Dermis microvascular lymphatic vessel endothelial cell (primary cell): ENCODE results near the gene WDFY3. TPM values are rescaled to one million over a fixed set of nuclear protein-coding genes. Genes with fewer than 3 reads are reported as not detected.
A peak's percentile ranks its signal among the peaks of the same experiment; 100 is the strongest.

ENCODE experiments used
- DNase-seq, 2 donors: peaks; one replicate each; pipeline versions ENCODE4 v3.0.0 to v3.0.0-alpha.2; 2010; ENCODE audit warnings: low read depth in 2 of 2
- total RNA-seq: library from RNA; depleted of rRNA; stranded (reverse); fragments of >200 nt; gene quantifications from 2 replicates; pipeline ENCODE4 v1.2.1, GENCODE V29; 2014

WDFY3 gene
- total RNA-seq, 1 donor from 2014 or later: 67.5 TPM

DNA sequence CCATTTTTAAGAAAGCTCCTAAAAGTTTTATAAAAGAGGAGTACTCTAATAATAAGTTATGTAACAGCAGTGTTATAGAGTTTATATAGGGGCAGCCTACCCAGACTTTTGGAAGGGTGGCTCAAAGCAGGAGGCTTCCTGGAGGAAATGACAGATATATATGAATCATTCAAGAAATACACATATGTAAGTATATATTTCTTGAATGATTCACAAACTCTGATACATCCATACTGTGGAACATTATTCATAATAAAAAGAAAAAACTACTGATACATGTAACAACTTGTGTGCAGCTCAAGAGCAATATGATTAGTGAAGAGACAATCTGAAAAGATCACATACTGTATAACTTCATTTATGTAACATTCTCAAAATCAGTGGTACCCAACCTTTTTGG lies 166.2 kb downstream of the WDFY3 start:
- peak in 1 of 2 donors; percentile 52 for DNase-seq

DNA sequence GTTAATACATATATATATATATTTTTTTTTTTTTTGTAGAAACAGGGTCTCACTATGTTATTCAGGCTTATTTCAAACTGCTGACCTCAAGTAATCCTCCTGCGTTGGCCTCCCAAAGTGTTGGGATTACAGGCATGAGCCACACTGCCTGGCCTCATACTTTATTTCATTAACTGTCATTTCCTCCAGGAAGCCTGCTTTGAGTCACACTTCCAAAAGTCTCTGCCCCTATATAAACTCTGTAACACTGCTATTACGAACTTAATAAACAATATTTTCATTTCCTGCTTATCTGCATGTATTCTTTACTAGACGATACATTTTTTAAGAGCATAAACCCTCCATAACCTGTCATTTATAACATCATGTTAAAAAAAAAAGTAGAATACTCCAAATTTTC lies 167.2 kb downstream of the WDFY3 start:
- DNase-seq: peak; percentile 80 to 90

DNA sequence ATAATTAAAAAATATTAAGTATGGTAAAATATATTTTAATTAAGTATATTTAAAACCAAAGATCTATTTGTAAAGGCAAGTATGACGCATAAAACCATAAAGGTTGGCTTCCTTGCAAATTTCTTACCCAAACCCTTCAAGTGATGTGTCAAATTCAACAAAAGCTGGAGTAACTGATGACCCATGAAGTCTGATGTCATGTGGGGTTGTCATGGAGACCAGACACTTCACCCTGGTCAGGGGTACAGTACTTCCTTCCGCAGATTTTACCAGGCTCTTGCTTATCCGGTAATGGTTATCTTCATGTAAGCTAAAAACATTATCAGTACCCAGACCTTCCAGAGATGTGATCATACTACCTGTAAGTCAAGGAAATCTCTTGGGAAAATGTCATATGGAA lies 170.1 kb downstream of the WDFY3 start:
- DNase-seq: peak in 1 of 2 donors; percentile 34

DNA sequence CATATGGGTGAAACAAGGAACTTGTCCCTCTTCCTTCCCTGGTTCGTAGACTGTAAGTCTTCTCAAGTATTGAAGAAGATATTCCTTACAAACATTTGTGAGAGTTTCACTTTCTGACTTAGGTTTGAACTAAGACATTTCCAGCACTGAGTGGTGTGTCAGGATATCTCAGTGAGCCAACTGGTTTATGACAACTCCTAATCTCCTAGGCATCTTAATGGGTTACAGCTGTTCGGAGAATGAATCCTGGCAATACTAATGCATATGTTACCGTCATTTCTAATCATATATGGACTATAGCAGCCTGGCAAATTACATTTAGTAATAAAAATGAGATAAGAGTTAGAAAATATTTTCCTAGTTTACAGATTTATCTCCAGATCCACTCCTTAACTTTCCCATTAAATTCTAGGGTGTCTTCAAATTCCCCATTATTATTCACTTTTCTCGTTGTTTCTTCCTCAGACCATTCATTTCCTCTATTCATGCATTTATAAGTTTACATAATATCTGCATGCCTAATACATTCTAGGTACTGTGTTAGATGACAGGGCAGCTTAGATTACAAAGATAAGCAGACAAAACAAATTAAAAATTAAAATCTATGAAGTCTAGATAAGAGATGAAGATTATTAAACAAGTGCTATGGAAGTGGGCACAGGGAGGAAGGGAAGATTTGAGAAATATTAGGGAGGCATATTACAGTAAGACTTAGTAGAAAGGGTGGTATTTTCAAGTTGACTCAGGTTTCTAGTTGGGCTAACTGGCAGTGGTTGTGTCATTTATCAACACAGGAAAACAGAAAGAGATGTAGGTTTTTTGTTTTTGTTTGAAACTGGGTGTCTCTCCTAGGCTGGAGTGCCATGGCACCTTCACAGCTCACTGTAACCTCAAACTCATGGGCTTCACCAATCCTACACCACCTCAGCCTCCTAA lies 173.9 kb downstream of the WDFY3 start:
- no peak for DNase-seq

DNA sequence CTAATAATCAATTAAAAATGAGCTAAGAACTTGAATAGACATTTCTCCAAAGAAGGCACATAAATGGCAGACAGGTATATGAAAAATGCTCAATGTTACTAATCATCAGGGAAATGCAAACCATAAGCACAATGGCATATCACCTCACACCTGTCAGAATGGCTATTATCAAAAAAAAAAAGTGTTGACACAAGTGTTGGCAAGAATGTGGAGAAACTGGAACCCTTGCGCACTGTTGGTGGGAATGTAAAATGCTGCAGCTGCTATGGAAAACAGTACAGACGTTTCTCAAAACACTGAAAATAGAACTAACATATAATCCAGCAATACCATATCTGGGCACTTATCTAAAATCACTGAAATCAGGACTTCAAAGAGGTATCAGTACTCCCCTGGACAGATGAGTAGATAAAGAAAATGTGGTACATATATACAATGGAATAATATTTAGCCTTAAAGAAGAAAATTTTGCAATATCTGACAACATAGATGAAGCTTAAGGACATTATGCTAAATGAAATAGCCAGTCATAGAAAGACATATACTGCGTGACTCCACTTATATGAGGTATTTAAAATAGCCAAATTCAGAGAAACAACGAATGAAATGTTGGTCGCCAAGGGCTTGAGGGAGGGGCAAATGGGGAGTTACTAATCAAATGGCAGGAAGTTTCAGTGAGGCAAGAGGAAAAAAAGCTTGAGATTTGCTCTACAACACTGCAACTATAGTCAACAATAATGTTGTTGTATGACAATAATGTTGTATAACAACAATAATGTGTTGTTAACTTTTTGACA lies 175.5 kb downstream of the WDFY3 start:
- DNase-seq: peak in 1 of 2 donors; percentile 23

DNA sequence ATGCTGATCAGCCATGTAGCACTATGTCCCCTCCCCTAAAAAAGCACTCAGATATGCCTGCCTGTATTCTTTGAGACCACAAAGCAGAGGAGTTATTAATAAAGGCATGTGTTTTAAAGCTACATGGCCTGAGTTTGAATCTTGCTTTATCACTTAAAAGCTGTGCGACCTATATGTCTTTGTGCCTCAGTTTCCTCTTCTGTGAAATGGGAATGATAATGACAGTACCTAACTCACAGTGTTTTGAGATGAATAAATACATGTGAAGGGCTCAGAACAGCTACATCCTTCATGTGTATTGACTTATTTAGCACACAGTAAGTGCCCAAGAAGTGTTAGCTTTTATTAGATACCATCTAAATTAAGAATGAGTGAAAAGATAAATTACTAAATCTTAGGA lies 180.0 kb downstream of the WDFY3 start:
- DNase-seq: no peak

DNA sequence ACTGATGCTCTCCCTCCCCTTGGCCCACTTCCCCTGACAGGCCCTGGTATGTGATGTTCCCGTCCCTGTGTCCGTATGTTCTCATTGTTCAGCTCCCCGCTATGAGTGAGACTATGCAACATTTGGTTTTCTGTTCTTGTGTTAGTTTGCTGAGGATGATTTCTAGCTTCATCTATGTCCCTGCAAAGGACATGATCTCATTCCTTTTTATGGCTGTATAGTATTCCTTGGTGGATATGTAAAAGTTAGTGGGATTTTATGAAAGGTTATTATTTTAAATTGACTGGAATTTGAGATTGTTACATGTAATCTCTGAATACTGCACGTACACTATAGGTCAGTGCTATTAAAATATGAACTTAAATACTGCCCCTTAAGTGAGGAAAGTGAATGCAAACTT lies 184.0 kb downstream of the WDFY3 start:
- DNase-seq: no peak

DNA sequence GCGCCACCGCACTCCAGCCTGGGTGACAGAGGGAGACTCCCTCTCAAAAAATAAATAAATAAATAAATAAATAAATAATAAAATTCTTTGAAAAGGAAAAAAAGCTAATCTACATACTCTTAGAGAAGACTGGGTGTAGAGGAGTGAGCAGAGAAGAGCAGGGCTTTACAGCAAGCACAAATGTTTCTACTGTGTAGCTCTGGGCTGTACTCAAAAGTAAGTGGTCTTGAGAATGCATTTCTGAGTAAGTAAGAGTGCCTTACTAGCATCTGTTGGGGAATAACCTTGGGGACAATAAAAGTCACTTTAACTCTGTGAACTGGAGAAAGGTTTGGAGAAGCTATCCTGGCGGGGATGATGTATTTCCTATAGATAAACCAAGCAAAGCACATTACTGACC lies 185.8 kb downstream of the WDFY3 start:
- no peak for DNase-seq

DNA sequence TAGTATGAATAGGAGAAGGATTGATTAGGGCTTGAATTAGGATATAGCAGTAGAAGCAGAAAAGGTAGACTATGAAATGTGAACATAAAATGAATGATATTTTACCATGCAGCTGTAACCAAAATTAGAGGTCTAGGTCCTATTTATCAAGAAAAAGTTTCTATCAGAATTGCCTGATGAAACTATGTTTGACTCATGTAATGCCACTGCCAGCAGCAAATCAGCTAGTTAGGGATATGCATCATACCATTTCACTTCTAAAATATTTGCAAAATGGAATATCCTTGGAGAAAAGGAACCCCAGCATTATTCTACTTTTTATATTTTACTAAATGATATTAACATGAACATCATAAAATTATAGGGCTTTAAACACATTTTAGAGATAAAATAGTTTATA lies 188.4 kb downstream of the WDFY3 start:
- DNase-seq: no peak

DNA sequence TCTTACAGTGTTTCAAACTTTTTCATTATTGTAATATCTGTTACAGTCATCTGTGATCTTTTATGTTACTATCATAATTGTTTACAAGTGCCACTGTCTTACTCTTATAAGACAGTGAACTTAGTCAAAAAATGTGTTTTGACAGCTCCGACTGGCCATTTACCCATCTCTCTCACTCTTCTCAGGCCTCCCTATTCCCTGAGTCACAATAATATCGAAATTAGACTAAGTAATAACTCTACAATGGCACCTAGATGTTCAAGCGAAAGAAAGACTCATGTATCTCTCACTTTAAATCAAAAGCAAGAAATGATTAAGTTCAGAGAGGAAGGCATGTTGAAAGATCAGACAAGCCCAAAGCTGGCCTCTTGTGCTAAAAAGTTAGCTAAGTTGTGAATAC lies 199.3 kb downstream of the WDFY3 start:
- no peak for DNase-seq

DNA sequence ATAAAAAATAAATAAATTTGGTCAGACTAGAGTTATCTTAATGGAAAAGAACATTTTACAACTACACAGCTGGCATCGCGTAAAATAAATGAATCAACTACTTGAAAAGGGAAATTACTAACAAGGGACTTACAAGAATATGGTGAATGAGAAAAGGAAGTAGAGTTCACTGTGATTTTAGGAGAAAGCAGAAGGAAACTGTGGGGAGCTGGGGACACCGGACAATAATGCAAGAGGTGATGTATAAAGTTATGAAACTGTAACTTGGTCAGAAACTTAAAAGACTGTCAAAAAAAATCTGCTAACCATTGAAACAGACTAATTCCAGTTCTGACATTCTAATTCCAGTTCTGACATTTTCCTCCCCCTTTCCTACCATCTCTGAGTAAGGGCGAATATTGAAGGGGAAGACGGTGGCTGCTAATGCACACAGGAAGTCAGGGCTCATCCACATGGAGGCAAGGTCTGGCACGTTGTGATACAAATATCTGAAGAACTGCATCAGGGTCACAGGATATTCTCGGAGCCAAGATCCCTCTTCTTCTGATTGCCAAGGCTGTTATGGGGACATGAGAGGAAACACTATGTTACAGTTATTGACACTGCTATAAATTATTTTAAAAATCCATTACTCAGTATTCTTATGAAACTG lies 213.0 kb downstream of the WDFY3 start:
- no peak for DNase-seq

DNA sequence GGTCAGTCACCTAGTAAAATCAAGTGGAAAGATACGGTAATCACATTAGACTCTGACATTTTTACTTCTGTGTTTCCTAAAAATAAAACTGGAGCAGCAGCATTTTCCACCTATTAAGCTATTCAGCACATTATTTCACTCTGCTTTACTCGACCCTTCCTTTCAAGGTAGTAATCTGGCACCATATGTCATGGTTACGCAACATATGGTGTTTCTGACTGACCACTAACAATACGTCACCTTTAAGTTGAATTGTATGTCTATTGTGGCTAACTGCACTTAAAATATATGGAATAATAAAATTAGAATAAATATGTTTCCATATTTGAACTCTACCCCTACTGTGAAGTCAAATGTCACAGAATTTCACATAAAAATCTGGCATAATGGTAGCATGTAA lies 214.8 kb downstream of the WDFY3 start:
- DNase-seq: peak in 1 of 2 donors; percentile 10

DNA sequence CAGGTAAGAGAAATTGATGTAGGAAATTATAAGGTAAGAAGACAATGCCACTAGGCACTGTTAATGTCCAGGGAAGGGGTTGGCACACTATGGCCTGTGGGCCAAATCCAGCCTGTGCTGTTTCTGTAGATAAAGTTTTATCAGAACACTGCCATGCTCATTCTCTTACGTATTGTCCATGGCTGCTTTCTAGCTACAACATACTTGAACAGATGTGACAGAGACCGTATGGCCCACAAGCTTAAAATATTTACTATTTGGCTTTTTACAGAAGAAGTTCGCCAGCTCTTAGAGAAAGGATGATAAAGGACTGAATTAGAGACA lies 215.6 kb downstream of the WDFY3 start:
- no peak for DNase-seq

DNA sequence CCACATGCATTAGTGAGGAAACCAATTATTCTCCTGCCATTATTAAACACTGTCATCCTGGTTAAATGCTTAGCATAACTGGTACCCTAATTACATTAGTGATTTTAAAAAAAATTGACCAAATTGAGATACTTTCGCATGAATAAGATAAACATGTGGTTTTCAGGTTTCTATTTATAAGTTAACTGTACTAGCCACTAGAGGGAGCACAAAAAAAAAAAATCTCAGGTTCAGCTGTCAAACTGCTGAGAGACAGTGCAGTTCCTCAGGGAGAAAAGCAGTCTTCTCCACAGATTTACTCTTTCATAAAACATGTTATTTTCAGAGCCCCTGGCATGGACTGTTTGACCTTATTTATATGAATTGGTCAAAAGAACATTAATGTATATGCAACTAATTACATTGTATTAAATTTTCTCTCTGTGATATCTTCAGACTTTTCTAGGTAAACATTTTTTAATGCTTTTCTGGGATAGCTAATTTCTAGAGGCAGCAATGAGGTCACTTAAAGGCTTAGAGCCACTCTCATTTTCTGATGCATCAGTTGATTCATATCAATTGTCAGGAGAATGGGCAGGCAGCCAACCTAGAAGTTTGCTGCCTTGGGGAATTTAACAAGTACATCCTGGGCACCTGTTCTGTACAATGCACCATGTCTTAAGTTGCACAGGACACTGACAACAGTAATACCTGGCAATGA lies 216.1 kb downstream of the WDFY3 start:
- DNase-seq: peak; percentile 27 to 64

DNA sequence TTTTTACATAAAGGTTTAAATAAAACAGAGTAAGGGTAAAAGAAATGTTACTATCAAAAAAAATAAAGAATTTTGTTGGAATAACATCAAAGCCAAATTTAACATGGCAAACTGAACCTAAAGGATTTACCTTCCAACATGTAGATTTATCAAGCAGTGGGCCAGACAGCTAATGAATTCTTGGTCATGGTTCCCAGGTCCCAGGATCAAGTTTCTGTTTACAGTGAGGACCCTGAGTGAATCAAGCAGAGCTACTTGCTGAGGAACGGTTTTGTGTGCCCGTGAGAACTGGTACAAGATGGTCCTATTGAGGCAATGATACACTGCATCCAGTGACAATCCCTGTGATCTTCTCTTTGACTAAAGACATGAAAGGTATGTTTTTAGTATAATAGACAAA lies 226.4 kb downstream of the WDFY3 start:
- no peak for DNase-seq

DNA sequence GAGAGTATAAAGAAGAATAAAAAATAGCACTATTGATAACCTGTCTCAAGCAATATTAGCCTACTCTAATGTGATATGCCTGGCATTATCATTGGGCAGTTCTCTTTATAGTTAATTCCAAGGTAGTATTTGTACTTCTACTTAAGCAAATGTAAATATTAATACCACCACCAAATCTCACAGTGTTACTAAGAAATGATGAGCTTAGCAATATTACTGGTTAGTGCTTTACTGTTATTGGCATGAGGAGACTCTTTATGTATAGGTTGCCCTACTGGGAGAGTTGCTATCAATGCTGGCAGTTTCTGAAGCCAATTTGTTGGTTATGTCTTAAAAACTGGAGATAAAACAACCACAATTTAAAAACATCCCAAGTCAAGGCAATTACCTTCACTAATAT lies 227.9 kb downstream of the WDFY3 start:
- no peak for DNase-seq

DNA sequence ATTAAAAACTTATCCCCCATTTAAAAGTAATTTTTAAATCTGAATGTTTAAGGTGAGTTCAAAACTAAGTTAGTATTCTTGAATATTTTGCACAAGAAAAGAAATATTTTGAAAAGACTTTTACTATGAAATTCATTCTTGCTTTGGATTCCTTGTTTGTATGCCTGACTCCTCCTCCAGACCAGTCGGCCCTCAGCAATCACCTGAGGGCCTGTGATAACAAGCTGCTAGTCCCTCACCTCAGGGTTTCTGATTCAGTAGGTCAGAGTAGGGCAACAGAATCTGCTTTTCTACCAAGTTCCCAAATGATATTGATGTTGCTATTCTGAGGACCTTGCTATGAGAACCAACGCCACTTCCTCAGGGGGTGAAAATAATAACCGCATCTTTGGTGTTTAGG lies 228.8 kb downstream of the WDFY3 start:
- no peak for DNase-seq

DNA sequence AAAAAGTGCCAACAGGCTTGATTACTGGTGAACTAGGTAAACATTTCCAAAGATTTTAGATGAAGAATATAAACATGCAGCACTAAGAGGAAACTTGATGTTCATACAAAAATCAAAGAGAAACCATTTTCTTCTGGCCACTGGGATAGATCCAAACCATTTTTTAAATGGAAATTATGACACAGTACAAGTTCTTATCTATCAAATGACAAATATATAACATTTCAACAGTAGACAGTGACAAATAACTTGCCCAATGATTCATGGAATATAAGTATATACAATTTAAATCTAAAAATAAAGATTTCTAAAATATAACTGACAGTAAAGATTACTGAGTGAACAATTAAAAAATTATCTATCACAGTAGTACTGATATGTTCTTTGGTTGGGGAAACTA lies 232.5 kb downstream of the WDFY3 start:
- no peak for DNase-seq

DNA sequence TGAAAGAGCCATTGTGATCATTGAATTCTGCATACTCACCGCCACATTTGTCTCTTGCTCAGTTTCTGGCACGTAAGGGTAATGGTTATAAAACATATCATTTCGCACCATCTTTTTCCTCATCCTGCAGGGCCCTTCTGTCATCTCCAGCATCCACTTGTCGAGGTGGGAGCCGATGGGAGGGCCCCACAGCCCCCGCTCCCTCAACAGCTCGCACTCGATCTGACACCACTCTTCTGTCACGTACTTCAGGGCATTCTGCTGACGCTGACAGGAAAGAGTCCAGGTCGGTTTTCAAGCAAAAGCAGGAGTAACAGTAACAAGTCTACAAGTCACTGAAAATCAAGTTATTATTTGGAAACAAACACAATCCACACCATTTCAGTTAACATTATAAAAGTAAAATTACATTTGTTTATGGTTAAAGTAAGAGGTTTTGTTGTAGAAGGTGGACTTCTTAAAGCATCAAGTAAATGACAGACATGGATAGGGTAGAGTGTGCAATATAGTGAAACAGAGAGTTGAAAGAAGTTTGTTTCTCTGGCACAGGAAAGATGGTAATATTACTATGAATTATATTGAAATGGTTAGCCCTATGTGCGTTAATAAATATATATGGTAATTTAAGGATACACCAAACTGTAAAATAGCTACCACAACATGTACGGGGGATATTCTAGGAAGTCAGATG lies 233.0 kb downstream of the WDFY3 start:
- DNase-seq: no peak

DNA sequence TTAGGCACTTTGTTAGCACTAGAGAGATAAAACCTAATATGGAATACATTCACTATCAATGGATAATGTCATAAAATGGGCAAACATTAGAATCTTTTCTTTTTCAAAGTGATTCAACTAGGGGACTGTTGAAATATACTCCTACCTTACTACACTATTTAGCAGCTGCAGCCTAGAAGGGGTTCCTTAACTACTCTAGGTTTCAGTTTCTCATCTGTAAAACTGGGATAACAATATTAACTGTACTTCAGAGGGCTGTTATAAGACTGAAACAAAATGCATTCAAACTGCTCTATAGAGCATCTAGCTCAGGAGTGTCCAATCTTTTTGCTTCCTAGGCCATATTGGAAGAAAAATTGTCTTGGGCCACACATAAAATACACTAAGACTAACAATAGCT lies 236.1 kb downstream of the WDFY3 start:
- DNase-seq: no peak

DNA sequence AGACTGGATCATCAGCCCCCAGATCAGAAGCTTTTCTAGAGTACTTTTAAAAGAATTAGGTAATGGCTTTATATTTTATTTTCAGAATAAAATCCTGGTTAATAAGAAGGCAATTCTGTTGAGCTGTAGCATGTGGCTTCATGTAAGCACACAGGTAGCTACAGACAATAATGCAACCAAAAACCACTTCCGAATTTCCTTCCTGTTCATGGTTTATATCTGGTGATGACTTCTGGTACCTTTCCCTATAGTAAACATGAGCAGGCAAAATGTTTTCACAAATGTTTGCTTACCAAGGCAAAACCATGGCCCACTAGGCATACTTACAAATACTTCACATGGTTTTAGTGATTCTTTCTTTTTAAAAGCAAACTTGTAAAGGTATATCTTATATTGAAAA lies 239.0 kb downstream of the WDFY3 start:
- no peak for DNase-seq
